Lower leg skin (tissue), 3 donors: ENCODE measurements around the gene RGS12.

ENCODE experiments used
- POLR2A ChIP-seq, 2 donors: fragments of 450-650 bp; IDR thresholded peaks; one replicate each; pipeline ENCODE4 v1.6.1; 2016 to 2017; ENCODE audit warnings: antibody characterized with exemption in 2 of 2, mild to moderate bottlenecking in 1 of 2, moderate library complexity in 1 of 2
- TF ChIP-seq, protein P1 (sequence below), 3 donors: fragments of 450-650 bp; IDR thresholded peaks; one replicate each; pipeline ENCODE4 v1.5.1; 2016; ENCODE audit warnings: antibody characterized with exemption in 3 of 3, mild to moderate bottlenecking in 3 of 3, moderate library complexity in 2 of 3

DNA sequence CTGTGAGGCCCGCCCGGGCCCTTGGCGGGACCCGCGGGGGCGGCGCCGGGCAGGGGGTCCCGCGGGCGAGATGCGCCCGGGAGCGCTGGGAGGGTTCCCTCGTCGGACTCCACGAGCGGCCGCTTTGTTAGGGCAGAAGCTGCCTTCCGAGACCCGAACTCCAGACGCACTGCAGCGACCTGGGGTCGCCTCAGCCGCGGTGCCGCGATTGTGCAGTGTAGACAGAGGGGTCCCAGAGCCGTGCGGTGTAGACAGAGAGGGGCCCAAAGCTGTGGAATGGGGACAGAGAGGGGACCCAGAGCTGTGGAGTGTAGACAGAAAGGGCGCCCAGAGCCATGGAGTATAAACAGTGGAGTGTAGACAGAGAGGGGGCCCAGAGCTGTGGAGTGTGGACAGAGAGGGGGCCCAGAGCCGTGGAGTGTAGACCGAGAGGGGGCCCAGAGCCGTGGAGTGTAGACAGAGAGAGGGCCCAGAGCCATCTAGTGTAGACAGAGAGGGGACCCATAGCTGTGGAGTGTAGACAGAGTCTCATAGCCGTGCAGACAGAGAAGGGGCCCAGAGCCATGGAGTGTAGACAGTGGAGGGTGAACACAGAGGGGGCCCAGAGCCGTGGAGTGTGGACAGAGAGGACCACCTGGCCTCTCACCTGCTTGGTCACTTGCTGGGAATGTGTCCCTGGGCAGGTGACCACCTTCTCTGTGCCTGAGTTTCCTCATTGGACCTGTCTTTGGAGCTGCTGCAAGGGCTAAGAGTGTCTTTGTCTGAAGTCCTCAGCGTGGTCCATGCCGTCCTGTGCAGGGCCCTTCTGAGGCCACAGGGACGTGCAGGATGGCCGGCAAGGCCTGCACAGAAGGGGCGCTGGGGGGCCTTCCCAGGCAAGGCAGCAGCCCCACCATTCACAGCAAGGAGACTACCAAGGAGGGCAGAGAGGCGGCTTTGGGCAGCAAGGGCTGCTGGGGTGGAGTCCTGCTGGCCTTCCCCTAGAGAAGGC is 875 bp downstream of the RGS12 start:
- TF ChIP-seq, protein P1, sequence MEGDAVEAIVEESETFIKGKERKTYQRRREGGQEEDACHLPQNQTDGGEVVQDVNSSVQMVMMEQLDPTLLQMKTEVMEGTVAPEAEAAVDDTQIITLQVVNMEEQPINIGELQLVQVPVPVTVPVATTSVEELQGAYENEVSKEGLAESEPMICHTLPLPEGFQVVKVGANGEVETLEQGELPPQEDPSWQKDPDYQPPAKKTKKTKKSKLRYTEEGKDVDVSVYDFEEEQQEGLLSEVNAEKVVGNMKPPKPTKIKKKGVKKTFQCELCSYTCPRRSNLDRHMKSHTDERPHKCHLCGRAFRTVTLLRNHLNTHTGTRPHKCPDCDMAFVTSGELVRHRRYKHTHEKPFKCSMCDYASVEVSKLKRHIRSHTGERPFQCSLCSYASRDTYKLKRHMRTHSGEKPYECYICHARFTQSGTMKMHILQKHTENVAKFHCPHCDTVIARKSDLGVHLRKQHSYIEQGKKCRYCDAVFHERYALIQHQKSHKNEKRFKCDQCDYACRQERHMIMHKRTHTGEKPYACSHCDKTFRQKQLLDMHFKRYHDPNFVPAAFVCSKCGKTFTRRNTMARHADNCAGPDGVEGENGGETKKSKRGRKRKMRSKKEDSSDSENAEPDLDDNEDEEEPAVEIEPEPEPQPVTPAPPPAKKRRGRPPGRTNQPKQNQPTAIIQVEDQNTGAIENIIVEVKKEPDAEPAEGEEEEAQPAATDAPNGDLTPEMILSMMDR (IDR thresholded peaks at IDR 0.05) = no peak
- no peak for TF ChIP-seq POLR2A (IDR thresholded peaks at IDR 0.05)
